SK-N-SH (cell line): ENCODE data around the gene PIKFYVE. TPM values are rescaled to one million over a fixed set of nuclear protein-coding genes. Genes with fewer than 3 reads are reported as not detected.

Experiments
- CTCF ChIA-PET: fragments of 300-600, 350-600 bp; formaldehyde crosslinking; extraction: SDS; loops from one replicate; lab custom pipeline; 2021; lab: Yijun Ruan, JAX
- POLR2A ChIA-PET: fragments of 350-600 bp; sonication (Branson Sonifier 250); formaldehyde crosslinking; extraction: SDS; loops from one replicate; lab custom pipeline; 2020; ENCODE audit warnings: antibody characterized with exemption, inconsistent platforms; lab: Yijun Ruan, JAX
- DNase-seq: peaks from one replicate; pipeline ENCODE4 v3.0.0; 2012
- H2AFZ ChIP-seq: fragments of 200-600 bp; sonication (generic); 2 replicates; pipeline ENCODE4 v1.8.1; 2016; ENCODE audit warnings: antibody characterized with exemption, mild to moderate bottlenecking, low read depth
- H3F3A ChIP-seq: fragments of 200-600 bp; sonication (generic); replicated peaks from 2 replicates; pipeline ENCODE3; 2016; ENCODE audit warnings: antibody characterized with exemption, mild to moderate bottlenecking; ENCODE audit not compliant: insufficient read depth
- H3K27ac ChIP-seq, 2 experiments: fragments of 200-500 bp in 1 of 2; fragments of 200-600 bp in 1 of 2; sonication (Bioruptor generic) in 1 of 2; sonication (generic), shearing (Covaris generic) in 1 of 2; 2 replicates each; pipeline versions ENCODE4 v1.5.1 to v1.6.1; 2014 to 2016; ENCODE audit warnings: low read depth in 2 of 2, inconsistent platforms in 1 of 2, low read length in 1 of 2, mild to moderate bottlenecking in 1 of 2, mixed read lengths in 1 of 2
- H3K27me3 ChIP-seq: fragments of 200-600 bp; sonication (generic), shearing (Covaris generic); 2 replicates; pipeline ENCODE4 v1.6.1; 2016; ENCODE audit warnings: mixed run types; ENCODE audit not compliant: insufficient read depth
- H3K36me3 ChIP-seq, 2 experiments: fragments of 200-500 bp in 1 of 2; fragments of 200-600 bp in 1 of 2; sonication (Bioruptor generic) in 1 of 2; sonication (generic) in 1 of 2; replicated peaks in 1 of 2; 2 replicates each; pipeline versions ENCODE3 to v1.5.1; 2014 to 2016; ENCODE audit warnings: low read length in 1 of 2, mild to moderate bottlenecking in 1 of 2; ENCODE audit not compliant: insufficient read depth in 2 of 2, control insufficient read depth in 1 of 2
- H3K4me1 ChIP-seq, 2 experiments: fragments of 200-500 bp in 1 of 2; fragments of 200-600 bp in 1 of 2; sonication (Bioruptor generic) in 1 of 2; sonication (generic), shearing (Covaris generic) in 1 of 2; 2 replicates each; pipeline versions ENCODE4 v1.5.1 to v1.6.1; 2014 to 2016; ENCODE audit warnings: low read depth in 1 of 2, low read length in 1 of 2, mixed run types in 1 of 2; ENCODE audit not compliant: insufficient read depth in 2 of 2, control insufficient read depth in 1 of 2
- H3K4me2 ChIP-seq: fragments of 200-600 bp; sonication (generic), shearing (Covaris generic); 2 replicates; pipeline ENCODE4 v1.6.1; 2017; ENCODE audit warnings: mixed run types
- H3K4me3 ChIP-seq, 2 experiments: fragments of 200-500 bp in 1 of 2; fragments of 200-600 bp in 1 of 2; sonication (Bioruptor generic) in 1 of 2; sonication (generic), shearing (Covaris generic) in 1 of 2; 2 replicates each; pipeline versions ENCODE4 v1.5.1 to v1.8.1; 2014 to 2016; ENCODE audit warnings: low read depth in 2 of 2, inconsistent platforms in 1 of 2, low read length in 1 of 2, mild to moderate bottlenecking in 1 of 2, mixed read lengths in 1 of 2, moderate library complexity in 1 of 2
- H3K79me2 ChIP-seq: fragments of 200-600 bp; sonication (generic); 2 replicates; pipeline ENCODE4 v1.8.1; 2017; ENCODE audit warnings: mild to moderate bottlenecking; ENCODE audit not compliant: insufficient read depth
- H3K9ac ChIP-seq: fragments of 200-600 bp; sonication (generic); 2 replicates; pipeline ENCODE4 v1.6.1; 2017; ENCODE audit warnings: mixed run types
- H3K9me2 ChIP-seq: fragments of 200-600 bp; sonication (generic); 2 replicates; pipeline ENCODE4 v1.6.1; 2017; ENCODE audit warnings: mixed run types
- H3K9me3 ChIP-seq: fragments of 200-600 bp; sonication (generic); 2 replicates; pipeline ENCODE4 v1.6.1; 2017; ENCODE audit warnings: mixed run types, mild to moderate bottlenecking, moderate library complexity
- H4K20me1 ChIP-seq: fragments of 200-600 bp; sonication (generic); 2 replicates; pipeline ENCODE4 v1.6.1; 2017; ENCODE audit warnings: mild to moderate bottlenecking, mixed run types; ENCODE audit not compliant: insufficient read depth
- EP300 ChIP-seq, 2 experiments: IDR thresholded peaks; 2 replicates each; pipeline versions ENCODE4 v1.4.0 to v1.6.1; 2012; ENCODE audit warnings: borderline replicate concordance in 1 of 2, low read depth in 1 of 2, low read length in 1 of 2
- EZH2phosphoT487 ChIP-seq: fragments of 200-600 bp; sonication (generic); IDR thresholded peaks from 2 replicates; pipeline ENCODE4 v1.6.1; 2017; ENCODE audit warnings: low read depth, mixed run types, mild to moderate bottlenecking, antibody characterized with exemption, moderate library complexity, borderline replicate concordance
- JUND ChIP-seq: IDR thresholded peaks from 2 replicates; pipeline ENCODE4 v1.4.0; 2012
- MEF2A ChIP-seq: IDR thresholded peaks from 2 replicates; pipeline ENCODE4 v1.4.0; 2012; ENCODE audit warnings: low read depth, borderline replicate concordance
- RCOR1 ChIP-seq: fragments of 150-350 bp; IDR thresholded peaks from 2 replicates; pipeline ENCODE4 v1.6.1; 2017; ENCODE audit warnings: antibody characterized with exemption, low read length
- RFX5 ChIP-seq: IDR thresholded peaks from 2 replicates; pipeline ENCODE4 v1.6.1; 2012; ENCODE audit warnings: mild to moderate bottlenecking, improper control_type of control experiment, low read length
- YY1 ChIP-seq: IDR thresholded peaks from 2 replicates; pipeline ENCODE4 v1.4.0; 2012; ENCODE audit warnings: low read depth, mild to moderate bottlenecking
- WGBS: methylation state at CpG from one replicate; pipeline ENCODE4 v1.1.6; 2017; ENCODE audit warnings: low lambda C conversion rate; 5-methylcytosine and 5-hydroxymethylcytosine counted together
- polyA plus RNA-seq, 3 experiments: library from polyadenylated mRNA; depleted of rRNA; stranded (reverse); fragments of >200 nt; gene quantifications; 2 replicates each; pipeline ENCODE4 v1.2.3, GENCODE V29; 2012
- TF ChIP-seq, protein P1 (sequence below): fragments of 200-600 bp; sonication (generic); IDR thresholded peaks from 2 replicates; pipeline ENCODE4 v1.6.1; 2017; ENCODE audit warnings: antibody characterized with exemption, mild to moderate bottlenecking, moderate library complexity
- TF ChIP-seq, protein P2 (sequence below): fragments of 150-350 bp; IDR thresholded peaks from 2 replicates; pipeline ENCODE4 v1.6.1; 2017; ENCODE audit warnings: antibody characterized with exemption, low read length, low read depth, borderline replicate concordance

PIKFYVE gene
- polyA plus RNA-seq, 1 of the 3 experiments (the other 2 are of a cell fraction), result 7.0 TPM

DNA sequence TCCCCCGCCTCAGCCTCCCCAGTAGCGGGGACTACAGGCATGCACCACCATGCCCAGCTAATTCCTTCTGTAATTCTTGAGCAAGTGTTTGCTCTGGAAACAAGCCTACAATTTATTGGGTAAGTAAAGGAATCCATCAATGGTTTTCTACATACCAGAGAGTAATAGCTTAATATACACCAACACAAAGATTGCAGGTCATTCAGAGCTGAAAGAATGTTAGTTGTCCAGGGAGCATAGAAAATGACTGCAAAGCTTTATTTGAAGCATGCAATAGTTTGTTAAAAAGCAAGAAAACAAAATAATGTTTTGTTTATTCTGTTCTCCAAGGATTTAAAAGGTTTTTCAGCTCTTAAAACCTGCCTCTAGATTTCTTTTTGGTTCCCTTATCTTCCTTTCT is 16.8 kb upstream of the PIKFYVE start:
- H3K27me3 ChIP-seq, result no peaks in the 10 kb centered on the region
- peaks cover 58 to 80% of the 10 kb centered on the region in 2 experiments for H3K36me3 ChIP-seq
- no peak overlapping the region for H3K9ac ChIP-seq
- ChIA-PET CTCF (interaction anchor here (1.3 to 2.0 kb wide), 3 partner anchors 15 to 147 kb away, joined by 3 to 9 read pairs (median 4); no protein-coding TSS in a partner anchor), POLR2A (no interaction called here)
- peaks cover 0 to 8% of the 10 kb centered on the region in 2 experiments; a peak in 2 of 4 replicates for H3K4me1 ChIP-seq
- 97% methylated on average over 2 of the region's 2 CpGs for WGBS
- H3F3A ChIP-seq, result peaks cover under 1% of the 10 kb centered on the region
- peaks cover 10% of the 10 kb centered on the region; the same call in 1 of the 2 replicates for H3K79me2 ChIP-seq
- no peak overlapping the region for H3K4me3 ChIP-seq
- H3K9me3 ChIP-seq, result no peaks in the 10 kb centered on the region
- no peak overlapping the region for H3K4me2 ChIP-seq
- H2AFZ ChIP-seq, result no peak overlapping the region
- H3K9me2 ChIP-seq, result no peaks in the 10 kb centered on the region
- no peak overlapping the region for H3K27ac ChIP-seq
- no peaks in the 10 kb centered on the region for H4K20me1 ChIP-seq
- TF ChIP-seq, protein P1, sequence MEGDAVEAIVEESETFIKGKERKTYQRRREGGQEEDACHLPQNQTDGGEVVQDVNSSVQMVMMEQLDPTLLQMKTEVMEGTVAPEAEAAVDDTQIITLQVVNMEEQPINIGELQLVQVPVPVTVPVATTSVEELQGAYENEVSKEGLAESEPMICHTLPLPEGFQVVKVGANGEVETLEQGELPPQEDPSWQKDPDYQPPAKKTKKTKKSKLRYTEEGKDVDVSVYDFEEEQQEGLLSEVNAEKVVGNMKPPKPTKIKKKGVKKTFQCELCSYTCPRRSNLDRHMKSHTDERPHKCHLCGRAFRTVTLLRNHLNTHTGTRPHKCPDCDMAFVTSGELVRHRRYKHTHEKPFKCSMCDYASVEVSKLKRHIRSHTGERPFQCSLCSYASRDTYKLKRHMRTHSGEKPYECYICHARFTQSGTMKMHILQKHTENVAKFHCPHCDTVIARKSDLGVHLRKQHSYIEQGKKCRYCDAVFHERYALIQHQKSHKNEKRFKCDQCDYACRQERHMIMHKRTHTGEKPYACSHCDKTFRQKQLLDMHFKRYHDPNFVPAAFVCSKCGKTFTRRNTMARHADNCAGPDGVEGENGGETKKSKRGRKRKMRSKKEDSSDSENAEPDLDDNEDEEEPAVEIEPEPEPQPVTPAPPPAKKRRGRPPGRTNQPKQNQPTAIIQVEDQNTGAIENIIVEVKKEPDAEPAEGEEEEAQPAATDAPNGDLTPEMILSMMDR, result no peak
- TF ChIP-seq MEF2A, result no peak
- TF ChIP-seq EZH2phosphoT487, result no peak
- no peak for DNase-seq

DNA sequence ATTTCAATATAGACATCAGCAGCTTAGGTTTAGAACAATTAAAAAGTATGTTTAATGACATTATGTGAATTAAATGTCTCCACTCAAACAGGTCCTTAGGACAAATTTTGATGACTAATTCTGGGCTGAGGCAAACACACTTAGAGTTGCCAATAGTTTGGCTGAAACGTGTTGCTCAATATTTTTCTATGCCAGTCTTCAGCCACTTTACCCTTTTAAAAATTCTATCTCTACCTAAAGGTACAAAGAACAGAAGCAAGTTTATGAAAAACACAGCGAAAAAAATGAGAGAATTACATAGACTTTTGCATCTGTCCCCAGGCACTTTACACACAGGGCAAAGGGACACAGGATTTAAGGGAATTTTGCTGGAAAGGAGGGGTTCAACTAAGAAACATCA is 15.7 kb upstream of the PIKFYVE start:
- H3F3A ChIP-seq, result peaks cover 3% of the 10 kb centered on the region
- no peaks in the 10 kb centered on the region for H3K9me3 ChIP-seq
- no peak overlapping the region for H2AFZ ChIP-seq
- H3K4me3 ChIP-seq, result no peak overlapping the region
- H3K36me3 ChIP-seq, result peaks cover 48 to 69% of the 10 kb centered on the region in 2 experiments
- peaks cover 0 to 8% of the 10 kb centered on the region in 2 experiments; a peak in 2 of 4 replicates for H3K4me1 ChIP-seq
- WGBS, result 80% methylated on average over 2 of the region's 2 CpGs
- ChIA-PET CTCF (no interaction called here), POLR2A (no interaction called here)
- peaks cover 10% of the 10 kb centered on the region; the same call in 1 of the 2 replicates for H3K79me2 ChIP-seq
- no peaks in the 10 kb centered on the region for H3K27me3 ChIP-seq
- no peak for DNase-seq
- no peaks in the 10 kb centered on the region for H3K9me2 ChIP-seq
- TF ChIP-seq JUND (no peak), RCOR1 (no peak), YY1 (no peak), RFX5 (no peak), EP300 (IDR thresholded peaks at IDR 0.05; ENCODE audit: borderline replicate concordance in 1 of 2, low read depth in 1 of 2, low read length in 1 of 2) (no peak)
- TF ChIP-seq, protein P1, result no peak
- TF ChIP-seq, protein P2, sequence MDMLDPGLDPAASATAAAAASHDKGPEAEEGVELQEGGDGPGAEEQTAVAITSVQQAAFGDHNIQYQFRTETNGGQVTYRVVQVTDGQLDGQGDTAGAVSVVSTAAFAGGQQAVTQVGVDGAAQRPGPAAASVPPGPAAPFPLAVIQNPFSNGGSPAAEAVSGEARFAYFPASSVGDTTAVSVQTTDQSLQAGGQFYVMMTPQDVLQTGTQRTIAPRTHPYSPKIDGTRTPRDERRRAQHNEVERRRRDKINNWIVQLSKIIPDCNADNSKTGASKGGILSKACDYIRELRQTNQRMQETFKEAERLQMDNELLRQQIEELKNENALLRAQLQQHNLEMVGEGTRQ, result no peak
- H4K20me1 ChIP-seq, result no peaks in the 10 kb centered on the region
- no peak overlapping the region for H3K4me2 ChIP-seq
- no peak overlapping the region for H3K27ac ChIP-seq
- no peak overlapping the region for H3K9ac ChIP-seq
